Breast epithelium (tissue), 4 donors: ENCODE measurements around the gene VGLL1. TPM values are rescaled to one million over a fixed set of nuclear protein-coding genes. Genes with fewer than 3 reads are reported as not detected.

ENCODE experiments used
- DNase-seq, 2 donors: peaks; one replicate each; pipeline ENCODE4 v3.0.0-alpha.2; 2019; ENCODE audit warnings: low spot score in 2 of 2
- H3K27ac ChIP-seq, 2 donors: fragments of 200-600 bp; sonication (generic) in 1 of 2; one replicate each; pipeline ENCODE4 v1.5.1; 2016 to 2019; ENCODE audit warnings: mild to moderate bottlenecking in 1 of 2
- H3K27me3 ChIP-seq, 2 donors: fragments of 200-600 bp; sonication (generic) in 1 of 2; one replicate each; pipeline versions ENCODE4 v1.5.1 to v1.6.0; 2017 to 2019; ENCODE audit warnings: control low read depth in 1 of 2, mild to moderate bottlenecking in 1 of 2
- H3K36me3 ChIP-seq: fragments of 200-600 bp; one replicate; pipeline ENCODE4 v1.5.1; 2019
- H3K4me1 ChIP-seq, 2 donors: fragments of 200-600 bp; sonication (generic); one replicate each; pipeline ENCODE4 v1.5.1; 2016 to 2019; ENCODE audit warnings: control low read depth in 1 of 2
- H3K4me3 ChIP-seq, 3 donors: fragments of 200-600 bp; sonication (generic); 1 replicate in 2 of 3; 2 replicates in 1 of 3; pipeline ENCODE4 v1.5.1; 2016 to 2019; ENCODE audit warnings: mild to moderate bottlenecking in 3 of 3, moderate library complexity in 2 of 3
- H3K9me3 ChIP-seq, 2 donors: fragments of 200-600 bp; sonication (generic) in 1 of 2; one replicate each; pipeline ENCODE4 v1.5.1; 2016 to 2019; ENCODE audit warnings: control low read depth in 1 of 2
- CTCF ChIP-seq, 3 donors: fragments of 450-650 bp; IDR thresholded peaks; one replicate each; pipeline ENCODE4 v1.5.1; 2016 to 2017; ENCODE audit warnings: antibody characterized with exemption in 3 of 3, mild to moderate bottlenecking in 3 of 3, moderate library complexity in 3 of 3
- POLR2A ChIP-seq: fragments of 450-650 bp; IDR thresholded peaks from one replicate; pipeline ENCODE4 v1.6.1; 2016; ENCODE audit warnings: antibody characterized with exemption, mild to moderate bottlenecking, moderate library complexity
- POLR2AphosphoS5 ChIP-seq, 3 donors: sonication (generic); formaldehyde crosslinking; IDR thresholded peaks; one replicate each; pipeline ENCODE4 v1.6.1; 2017; ENCODE audit warnings: antibody characterized with exemption in 3 of 3
- intact Hi-C: fragments of 100-400 bp; cut with DNase I; formaldehyde crosslinking; loops from one replicate; pipeline ENCODE4 v1.15.1; 2023; ENCODE audit warnings: low total_unique reads
- total RNA-seq, 3 donors: library from RNA; depleted of rRNA; stranded (reverse); fragments of >200 nt; gene quantifications; one replicate each; pipeline ENCODE4 v1.1.0, GENCODE V29; 2016

VGLL1 gene
- 1 to 10 TPM in 2 of 3 donors, not detected in 1; 2.5 to 3.9 TPM for total RNA-seq

- Histone ChIP-seq H3K9me3 (no peaks in the 10 kb centered on the region), H3K4me3 (no peak within 1 kb of the TSS), H3K27me3 (peaks cover 0 to 35% of the 10 kb centered on the region in 2 donors), H3K27ac (no peak within 1 kb of the TSS), H3K36me3 (no peaks in the 10 kb centered on the region), H3K4me1 (no peaks in the 10 kb centered on the region)
- TF ChIP-seq POLR2AphosphoS5 (IDR thresholded peaks at IDR 0.05): no peak
- intact Hi-C loops: no loop called here
- DNase-seq: no peak
Observed at GRCh38 chrX:136531951-136532350, at the start of gene VGLL1. TSS of gene VGLL1 (plus strand) at chrX:136532215. CDS start at chrX:136536021, 3,806 bp downstream.

GRCh38 chrX:136487647-136488046 is 44.4 kb upstream of the VGLL1 start, which contains the start of gene BRS3:
TSS of gene BRS3 (plus strand) at chrX:136487947. CDS start at chrX:136488115, 168 bp downstream.
- Histone ChIP-seq H3K27me3 (peaks cover 0 to 92% of the 10 kb centered on the region in 2 donors), H3K4me3 (no peak within 1 kb of the TSS), H3K36me3 (no peaks in the 10 kb centered on the region), H3K27ac (no peak within 1 kb of the TSS), H3K9me3 (no peaks in the 10 kb centered on the region), H3K4me1 (no peaks in the 10 kb centered on the region)
- TF ChIP-seq CTCF (IDR thresholded peaks at IDR 0.05): no peak
- no peak for TF ChIP-seq POLR2AphosphoS5 (IDR thresholded peaks at IDR 0.05)
- no peak for TF ChIP-seq POLR2A
- intact Hi-C loops: no loop called here
- DNase-seq: no peak

GRCh38 chrX:136488706-136489105 is 43.3 kb upstream of the VGLL1 start:
- Histone ChIP-seq H3K4me3 (no peak overlapping the region), H3K27me3 (peaks cover 0 to 86% of the 10 kb centered on the region in 2 donors), H3K27ac (no peak overlapping the region), H3K4me1 (no peaks in the 10 kb centered on the region), H3K9me3 (no peaks in the 10 kb centered on the region), H3K36me3 (no peaks in the 10 kb centered on the region)
- intact Hi-C loops: no loop called here
- no peak for TF ChIP-seq CTCF (IDR thresholded peaks at IDR 0.05)
- no peak for TF ChIP-seq POLR2A
- no peak for TF ChIP-seq POLR2AphosphoS5 (IDR thresholded peaks at IDR 0.05)
- no peak for DNase-seq

GRCh38 chrX:136491832-136492231 is 40.2 kb upstream of the VGLL1 start:
- Histone ChIP-seq H3K4me1 (no peaks in the 10 kb centered on the region), H3K27ac (no peak overlapping the region), H3K27me3 (peaks cover 0 to 68% of the 10 kb centered on the region in 2 donors), H3K36me3 (no peaks in the 10 kb centered on the region), H3K4me3 (no peak overlapping the region), H3K9me3 (no peaks in the 10 kb centered on the region)
- DNase-seq: no peak
- no peak for TF ChIP-seq POLR2AphosphoS5 (IDR thresholded peaks at IDR 0.05)
- TF ChIP-seq CTCF (IDR thresholded peaks at IDR 0.05): no peak
- intact Hi-C loops: no loop called here

- no peak for DNase-seq
- Histone ChIP-seq H3K9me3 (no peaks in the 10 kb centered on the region), H3K4me1 (no peaks in the 10 kb centered on the region), H3K27ac (no peak overlapping the region), H3K36me3 (no peaks in the 10 kb centered on the region), H3K4me3 (no peak overlapping the region), H3K27me3 (peaks cover 0 to 56% of the 10 kb centered on the region in 2 donors)
- no peak for TF ChIP-seq POLR2AphosphoS5 (IDR thresholded peaks at IDR 0.05)
- no peak for TF ChIP-seq CTCF (IDR thresholded peaks at IDR 0.05)
- no peak for TF ChIP-seq POLR2A
- intact Hi-C loops: no loop called here
Observed at GRCh38 chrX:136493011-136493410, 39.0 kb upstream of the VGLL1 start.

- intact Hi-C loops: no loop called here
- no peaks in the 10 kb centered on the region for H3K9me3 ChIP-seq
- H3K27me3 ChIP-seq: peaks cover 0 to 41% of the 10 kb centered on the region in 2 donors
- H3K27ac ChIP-seq: no peak overlapping the region
- H3K36me3 ChIP-seq: no peaks in the 10 kb centered on the region
- no peak for DNase-seq
- H3K4me1 ChIP-seq: no peaks in the 10 kb centered on the region
- no peak overlapping the region for H3K4me3 ChIP-seq
- TF ChIP-seq POLR2AphosphoS5 (IDR thresholded peaks at IDR 0.05): no peak
- no peak for TF ChIP-seq POLR2A
Observed at GRCh38 chrX:136495043-136495442, 37.0 kb upstream of the VGLL1 start.
